SIG-M5 treated with dmso at 0.1 percent for 504 hours (cell line): ENCODE data around the gene GOLGA1.
"Not testable (repeated sequence)": the region's sequence is repeated elsewhere in the genome, so short reads cannot be mapped to it uniquely, and the experiment has no call there.

Source experiments
- DNase-seq: peaks from one replicate; lab custom pipeline; 2025; ENCODE audit not compliant: unreplicated experiment; lab: John Stamatoyannopoulos, UW

Gene GOLGA1

GRCh38 chr9:124838132-124838531, 102.8 kb downstream of the GOLGA1 start:
- DNase-seq = not testable (repeated sequence)

GRCh38 chr9:124835026-124835557, 105.8 kb downstream of the GOLGA1 start:
- no peak for DNase-seq

DNA sequence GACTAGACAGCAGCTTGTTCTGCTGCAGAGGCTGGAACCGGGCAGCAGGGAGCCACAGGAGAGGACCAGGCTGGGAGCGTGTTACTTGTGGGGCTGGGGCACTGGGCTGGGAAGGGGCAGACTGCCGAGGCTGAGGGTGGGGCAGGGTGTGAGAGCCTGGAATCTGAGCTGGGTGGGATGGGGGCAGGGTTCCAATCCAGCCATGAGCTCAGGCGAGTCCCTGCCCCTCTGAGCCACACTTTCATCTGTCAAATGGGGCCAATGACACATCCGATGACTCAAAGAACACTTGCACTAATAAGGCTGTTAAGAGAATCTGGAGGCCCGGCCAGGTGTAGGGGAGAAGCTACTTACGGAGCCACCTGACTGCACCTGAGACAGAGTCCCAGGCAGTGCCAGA, 106.3 kb downstream of the GOLGA1 start:
- DNase-seq = no peak

GRCh38 chr9:124831642-124832364, 109.1 kb downstream of the GOLGA1 start:
- DNase-seq = no peak

DNA sequence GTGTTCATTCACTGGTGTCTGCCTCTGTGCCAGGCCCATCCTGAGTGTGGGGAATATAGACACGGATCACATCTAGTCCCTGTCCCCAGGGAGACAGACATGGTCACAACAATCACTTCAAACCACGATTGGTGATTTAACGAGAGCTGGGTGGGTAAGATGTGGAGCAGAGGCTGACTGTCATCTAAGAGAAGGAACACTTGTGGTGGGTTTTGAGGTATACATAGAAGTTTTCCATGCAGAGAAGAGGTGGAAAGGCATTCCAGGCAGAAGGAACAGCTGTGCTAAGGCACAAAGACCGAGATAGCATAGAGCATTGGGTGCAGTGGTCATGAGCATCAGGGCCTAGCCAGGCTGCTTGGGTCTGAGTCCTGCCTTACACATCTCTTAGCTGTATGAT, 110.3 kb downstream of the GOLGA1 start:
- no peak for DNase-seq

- DNase-seq = no peak
Measured at GRCh38 chr9:124829334-124829669, 111.6 kb downstream of the GOLGA1 start.

GRCh38 chr9:124828489-124829333, 112.2 kb downstream of the GOLGA1 start:
- no peak for DNase-seq
